ENCODE results near the gene LRIT2. TPM values are rescaled to one million over a fixed set of nuclear protein-coding genes. Genes with fewer than 3 reads are reported as not detected.

LRIT2 gene
- total RNA-seq, 5 donors from 2014 or later (not counting 1 experiment from before 2014, with no cell fraction given), result not detected

- no peaks in the 10 kb centered on the region for H3K9me3 Mint-ChIP-seq
- Histone ChIP-seq H3K9me3 (no peaks in the 10 kb centered on the region), H3K27ac (ENCODE audit: low read length) (no peak overlapping the region), H3K4me3 (ENCODE audit: control insufficient read depth in 1 of 2, extremely low read depth in 1 of 2, low read length in 1 of 2) (peak overlapping the region; percentile 35 to 63), H3K36me3 (ENCODE audit: control insufficient read depth in 2 of 2, extremely low read depth in 1 of 2, insufficient read depth in 1 of 2, low read length in 1 of 2) (no peaks in the 10 kb centered on the region), H3K27me3 (replicated peaks in 1 of 2; ENCODE audit: control insufficient read depth in 2 of 2, extremely low read depth in 1 of 2, insufficient read depth in 2 of 2, low read length in 1 of 2) (peaks cover 4 to 43% of the 10 kb centered on the region in 2 experiments), H3K4me1 (ENCODE audit: control insufficient read depth in 1 of 2, extremely low read depth in 1 of 2, insufficient read depth in 2 of 2, low read length in 2 of 2) (peaks cover 12 to 39% of the 10 kb centered on the region in 2 experiments)
- ATAC-seq (replicated peaks in 1 of 4) (no peak), DNase-seq (no peak)
- ChIA-PET CTCF (interaction anchor here in 1 of 2 donors (1.9 kb wide), 1 partner anchor 46 kb away, joined by 5 read pairs; no protein-coding TSS in a partner anchor), POLR2A (interaction anchor here in 1 of 2 donors (0.7 kb wide), 1 partner anchor 54 kb away, joined by 4 read pairs; no protein-coding TSS in a partner anchor)
- H3K27ac Mint-ChIP-seq, result no peak overlapping the region
- H3K4me1 Mint-ChIP-seq, result peaks cover 16 to 25% (median 24%) of the 10 kb centered on the region in 3 donors
- peak overlapping the region; percentile 50 to 62 (median 58) for H3K4me3 Mint-ChIP-seq
- H3K27me3 Mint-ChIP-seq, result peaks cover 22 to 40% of the 10 kb centered on the region in 2 donors
- WGBS (ENCODE audit: insufficient coverage), result 52% methylated on average over 5 of the region's 5 CpGs
- H3K36me3 Mint-ChIP-seq, result no peaks in the 10 kb centered on the region
Observed at GRCh38 chr10:84193846-84194423, 31.4 kb downstream of the LRIT2 start.

- no peak overlapping the region for H3K27ac Mint-ChIP-seq
- peak overlapping the region in 2 of 3 donors; percentile 24 to 62 for H3K4me3 Mint-ChIP-seq
- POLR2A ChIA-PET, result no interaction called here
Observed at GRCh38 chr10:84193327-84193726, 32.0 kb downstream of the LRIT2 start.

GRCh38 chr10:84191106-84191505 lies 34.2 kb downstream of the LRIT2 start:
- POLR2A ChIA-PET, result no interaction called here
- H3K27ac ChIP-seq (ENCODE audit: low read length), result no peak overlapping the region
- Mint-ChIP-seq H3K27me3 (peaks cover 6 to 23% of the 10 kb centered on the region in 2 donors), H3K9me3 (no peaks in the 10 kb centered on the region), H3K4me1 (peaks cover 16 to 25% (median 24%) of the 10 kb centered on the region in 3 donors), H3K4me3 (peak overlapping the region in 1 of 3 donors; percentile 19), H3K36me3 (no peaks in the 10 kb centered on the region), H3K27ac (no peak overlapping the region)
- peak in 31 of 35 experiments; percentile 17 to 69 (median 43) for DNase-seq
- no peaks in the 10 kb centered on the region for H3K9me3 ChIP-seq
- H3K4me3 ChIP-seq (ENCODE audit: control insufficient read depth in 1 of 2, extremely low read depth in 1 of 2, low read length in 1 of 2), result no peak overlapping the region
- peaks cover 12 to 39% of the 10 kb centered on the region in 2 experiments for H3K4me1 ChIP-seq (ENCODE audit: control insufficient read depth in 1 of 2, extremely low read depth in 1 of 2, insufficient read depth in 2 of 2, low read length in 2 of 2)
- 18% methylated on average over 3 of the region's 5 CpGs for WGBS (ENCODE audit: insufficient coverage)
- H3K36me3 ChIP-seq (ENCODE audit: control insufficient read depth in 2 of 2, extremely low read depth in 1 of 2, insufficient read depth in 1 of 2, low read length in 1 of 2), result no peaks in the 10 kb centered on the region
- peak; percentile 63 to 92 (median 74) for ATAC-seq (replicated peaks in 1 of 4)
- CTCF ChIA-PET, result interaction anchor here (1.0 to 1.3 kb wide), 3 partner anchors 14 to 43 kb away, joined by 3 to 11 read pairs (median 8); no protein-coding TSS in a partner anchor
- H3K27me3 ChIP-seq (replicated peaks in 1 of 2; ENCODE audit: control insufficient read depth in 2 of 2, extremely low read depth in 1 of 2, insufficient read depth in 2 of 2, low read length in 1 of 2), result peaks cover 3 to 26% of the 10 kb centered on the region in 2 experiments

More at GRCh38 chr10:84193327-84193726, 32.0 kb downstream of the LRIT2 start:
- no peak overlapping the region for H3K4me3 ChIP-seq (ENCODE audit: control insufficient read depth in 1 of 2, extremely low read depth in 1 of 2, low read length in 1 of 2)
- H3K27me3 Mint-ChIP-seq, result peaks cover 21 to 38% of the 10 kb centered on the region in 2 donors
- CTCF ChIA-PET, result interaction anchor here in 1 of 2 donors (1.9 kb wide), 1 partner anchor 45 kb away, joined by 5 read pairs; no protein-coding TSS in a partner anchor
- no peak for ATAC-seq (replicated peaks in 1 of 4)
- peaks cover 16 to 25% (median 24%) of the 10 kb centered on the region in 3 donors for H3K4me1 Mint-ChIP-seq
- H3K9me3 Mint-ChIP-seq, result no peaks in the 10 kb centered on the region
- H3K9me3 ChIP-seq, result no peaks in the 10 kb centered on the region
- H3K27me3 ChIP-seq (replicated peaks in 1 of 2; ENCODE audit: control insufficient read depth in 2 of 2, extremely low read depth in 1 of 2, insufficient read depth in 2 of 2, low read length in 1 of 2), result peaks cover 4 to 43% of the 10 kb centered on the region in 2 experiments
- no peak overlapping the region for H3K27ac ChIP-seq (ENCODE audit: low read length)
- peaks cover 12 to 39% of the 10 kb centered on the region in 2 experiments for H3K4me1 ChIP-seq (ENCODE audit: control insufficient read depth in 1 of 2, extremely low read depth in 1 of 2, insufficient read depth in 2 of 2, low read length in 2 of 2)
- no peaks in the 10 kb centered on the region for H3K36me3 ChIP-seq (ENCODE audit: control insufficient read depth in 2 of 2, extremely low read depth in 1 of 2, insufficient read depth in 1 of 2, low read length in 1 of 2)
- WGBS (ENCODE audit: insufficient coverage), result no CpG with 5 or more reads among the region's 2 CpGs
- DNase-seq, result no peak
- no peaks in the 10 kb centered on the region for H3K36me3 Mint-ChIP-seq

GRCh38 chr10:84190621-84191020 lies 34.7 kb downstream of the LRIT2 start:
- H3K4me1 Mint-ChIP-seq, result peaks cover 16 to 23% (median 23%) of the 10 kb centered on the region in 3 donors
- Histone ChIP-seq H3K36me3 (ENCODE audit: control insufficient read depth in 2 of 2, extremely low read depth in 1 of 2, insufficient read depth in 1 of 2, low read length in 1 of 2) (no peaks in the 10 kb centered on the region), H3K4me1 (ENCODE audit: control insufficient read depth in 1 of 2, extremely low read depth in 1 of 2, insufficient read depth in 2 of 2, low read length in 2 of 2) (peaks cover 12 to 38% of the 10 kb centered on the region in 2 experiments), H3K27me3 (replicated peaks in 1 of 2; ENCODE audit: control insufficient read depth in 2 of 2, extremely low read depth in 1 of 2, insufficient read depth in 2 of 2, low read length in 1 of 2) (peaks cover 0 to 21% of the 10 kb centered on the region in 2 experiments), H3K9me3 (no peaks in the 10 kb centered on the region), H3K27ac (ENCODE audit: low read length) (no peak overlapping the region), H3K4me3 (ENCODE audit: control insufficient read depth in 1 of 2, extremely low read depth in 1 of 2, low read length in 1 of 2) (no peak overlapping the region)
- CTCF ChIA-PET, result interaction anchor here (1.0 to 1.3 kb wide), 3 partner anchors 14 to 43 kb away, joined by 3 to 11 read pairs (median 8); no protein-coding TSS in a partner anchor
- peak overlapping the region in 1 of 3 donors; percentile 19 for H3K4me3 Mint-ChIP-seq
- H3K36me3 Mint-ChIP-seq, result no peaks in the 10 kb centered on the region
- POLR2A ChIA-PET, result no interaction called here
- WGBS (ENCODE audit: insufficient coverage), result 65% methylated on average over 2 of the region's 3 CpGs
- no peaks in the 10 kb centered on the region for H3K9me3 Mint-ChIP-seq
- peaks cover 2 to 19% of the 10 kb centered on the region in 2 donors for H3K27me3 Mint-ChIP-seq
- H3K27ac Mint-ChIP-seq, result peak overlapping the region in 1 of 2 donors; percentile 13
- DNase-seq (no peak), ATAC-seq (replicated peaks in 1 of 4) (peak in 2 of 4 experiments; percentile 6 to 9)

- Mint-ChIP-seq H3K36me3 (no peaks in the 10 kb centered on the region), H3K4me3 (no peak overlapping the region), H3K4me1 (peaks cover 16 to 20% (median 18%) of the 10 kb centered on the region in 3 donors), H3K27me3 (peaks cover 0 to 11% of the 10 kb centered on the region in 2 donors), H3K9me3 (no peaks in the 10 kb centered on the region), H3K27ac (no peak overlapping the region)
- 63% methylated on average over 3 of the region's 3 CpGs for WGBS (ENCODE audit: insufficient coverage)
- ChIA-PET POLR2A (no interaction called here), CTCF (no interaction called here)
- DNase-seq, result no peak
- ATAC-seq (replicated peaks in 1 of 4), result no peak
- Histone ChIP-seq H3K27ac (ENCODE audit: low read length) (no peak overlapping the region), H3K4me3 (ENCODE audit: control insufficient read depth in 1 of 2, extremely low read depth in 1 of 2, low read length in 1 of 2) (no peak overlapping the region), H3K4me1 (ENCODE audit: control insufficient read depth in 1 of 2, extremely low read depth in 1 of 2, insufficient read depth in 2 of 2, low read length in 2 of 2) (peaks cover 12 to 28% of the 10 kb centered on the region in 2 experiments), H3K27me3 (replicated peaks in 1 of 2; ENCODE audit: control insufficient read depth in 2 of 2, extremely low read depth in 1 of 2, insufficient read depth in 2 of 2, low read length in 1 of 2) (peaks cover 0 to 5% of the 10 kb centered on the region in 2 experiments), H3K9me3 (no peaks in the 10 kb centered on the region), H3K36me3 (ENCODE audit: control insufficient read depth in 2 of 2, extremely low read depth in 1 of 2, insufficient read depth in 1 of 2, low read length in 1 of 2) (no peaks in the 10 kb centered on the region)
Observed at GRCh38 chr10:84188815-84189214, 36.5 kb downstream of the LRIT2 start.

GRCh38 chr10:84185526-84186175 lies 39.7 kb downstream of the LRIT2 start:
- Mint-ChIP-seq H3K27me3 (peaks cover 0 to 1% of the 10 kb centered on the region in 2 donors), H3K4me1 (peaks cover 6 to 10% (median 8%) of the 10 kb centered on the region in 3 donors), H3K4me3 (no peak overlapping the region), H3K36me3 (no peaks in the 10 kb centered on the region), H3K27ac (no peak overlapping the region), H3K9me3 (no peaks in the 10 kb centered on the region)
- H3K4me3 ChIP-seq (ENCODE audit: control insufficient read depth in 1 of 2, extremely low read depth in 1 of 2, low read length in 1 of 2), result no peak overlapping the region
- WGBS (ENCODE audit: insufficient coverage), result 79% methylated on average over 11 of the region's 11 CpGs
- no peak for DNase-seq
- ATAC-seq (replicated peaks in 1 of 4), result no peak
- no peaks in the 10 kb centered on the region for H3K27me3 ChIP-seq (replicated peaks in 1 of 2; ENCODE audit: control insufficient read depth in 2 of 2, extremely low read depth in 1 of 2, insufficient read depth in 2 of 2, low read length in 1 of 2)
- POLR2A ChIA-PET, result no interaction called here
- H3K27ac ChIP-seq (ENCODE audit: low read length), result no peak overlapping the region
- H3K9me3 ChIP-seq, result no peaks in the 10 kb centered on the region
- H3K4me1 ChIP-seq (ENCODE audit: control insufficient read depth in 1 of 2, extremely low read depth in 1 of 2, insufficient read depth in 2 of 2, low read length in 2 of 2), result peaks cover 3 to 12% of the 10 kb centered on the region in 2 experiments
- CTCF ChIA-PET, result interaction anchor here in 1 of 2 donors (0.9 kb wide), 1 partner anchor 31 kb away, joined by 3 read pairs; no protein-coding TSS in a partner anchor
- H3K36me3 ChIP-seq (ENCODE audit: control insufficient read depth in 2 of 2, extremely low read depth in 1 of 2, insufficient read depth in 1 of 2, low read length in 1 of 2), result no peaks in the 10 kb centered on the region

Measured in T-cell (primary cell).